Body of pancreas (tissue), 4 donors: ENCODE measurements around the gene ERCC1.

Experiments used
- POLR2A ChIP-seq, 3 donors: fragments of 450-650 bp; IDR thresholded peaks; one replicate each; pipeline ENCODE4 v1.6.1; 2016; ENCODE audit warnings: antibody characterized with exemption in 3 of 3, mild to moderate bottlenecking in 2 of 3
- TF ChIP-seq, protein P1 (sequence below), 7 experiments: fragments of 450-650 bp in 4 of 7; fragments of 200-600 bp in 3 of 7; sonication (generic) in 3 of 7; IDR thresholded peaks; one replicate each; pipeline ENCODE4 v1.5.1; 2016 to 2019; ENCODE audit warnings: antibody characterized with exemption in 7 of 7

DNA sequence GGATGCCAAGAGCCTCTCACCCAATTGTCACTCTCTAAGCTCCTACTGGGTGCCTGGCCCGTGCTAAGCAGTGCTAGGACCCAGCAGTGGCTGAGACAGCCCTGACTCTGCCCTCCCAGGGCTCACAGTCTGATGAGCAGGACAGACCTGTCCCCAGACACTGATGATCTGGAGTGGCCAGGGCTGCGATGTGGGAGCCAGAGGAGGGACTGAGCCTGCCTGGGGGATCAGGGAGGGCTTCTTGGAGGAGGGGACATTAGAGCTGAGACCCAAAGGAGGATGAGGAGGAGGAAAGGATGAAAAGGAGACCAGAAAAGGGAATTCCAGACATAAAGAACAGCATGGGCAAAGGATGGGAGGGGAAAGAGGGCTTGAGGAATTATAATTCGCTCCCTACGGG lies 6.6 kb downstream of the ERCC1 start:
- TF ChIP-seq, protein P1, sequence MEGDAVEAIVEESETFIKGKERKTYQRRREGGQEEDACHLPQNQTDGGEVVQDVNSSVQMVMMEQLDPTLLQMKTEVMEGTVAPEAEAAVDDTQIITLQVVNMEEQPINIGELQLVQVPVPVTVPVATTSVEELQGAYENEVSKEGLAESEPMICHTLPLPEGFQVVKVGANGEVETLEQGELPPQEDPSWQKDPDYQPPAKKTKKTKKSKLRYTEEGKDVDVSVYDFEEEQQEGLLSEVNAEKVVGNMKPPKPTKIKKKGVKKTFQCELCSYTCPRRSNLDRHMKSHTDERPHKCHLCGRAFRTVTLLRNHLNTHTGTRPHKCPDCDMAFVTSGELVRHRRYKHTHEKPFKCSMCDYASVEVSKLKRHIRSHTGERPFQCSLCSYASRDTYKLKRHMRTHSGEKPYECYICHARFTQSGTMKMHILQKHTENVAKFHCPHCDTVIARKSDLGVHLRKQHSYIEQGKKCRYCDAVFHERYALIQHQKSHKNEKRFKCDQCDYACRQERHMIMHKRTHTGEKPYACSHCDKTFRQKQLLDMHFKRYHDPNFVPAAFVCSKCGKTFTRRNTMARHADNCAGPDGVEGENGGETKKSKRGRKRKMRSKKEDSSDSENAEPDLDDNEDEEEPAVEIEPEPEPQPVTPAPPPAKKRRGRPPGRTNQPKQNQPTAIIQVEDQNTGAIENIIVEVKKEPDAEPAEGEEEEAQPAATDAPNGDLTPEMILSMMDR (IDR thresholded peaks at IDR 0.05), result no peak
- no peak for TF ChIP-seq POLR2A (IDR thresholded peaks at IDR 0.05)
